HG02759 (cell line): ENCODE results near the gene BCL2A1.
"Not testable (repeated sequence)": the region's sequence is repeated elsewhere in the genome, so short reads cannot be mapped to it uniquely, and the experiment has no call there.

Experiments
- ATAC-seq: cut with Tn5 transposase; IDR thresholded peaks from one replicate; pipeline ENCODE4 v1.9.1; 2021; ENCODE audit warnings: mild to moderate bottlenecking, moderate library complexity; ENCODE audit not compliant: unreplicated experiment

BCL2A1 gene

GRCh38 chr15:79926116-79926515 is 44.9 kb downstream of the BCL2A1 start:
- ATAC-seq, result not testable (repeated sequence)

DNA sequence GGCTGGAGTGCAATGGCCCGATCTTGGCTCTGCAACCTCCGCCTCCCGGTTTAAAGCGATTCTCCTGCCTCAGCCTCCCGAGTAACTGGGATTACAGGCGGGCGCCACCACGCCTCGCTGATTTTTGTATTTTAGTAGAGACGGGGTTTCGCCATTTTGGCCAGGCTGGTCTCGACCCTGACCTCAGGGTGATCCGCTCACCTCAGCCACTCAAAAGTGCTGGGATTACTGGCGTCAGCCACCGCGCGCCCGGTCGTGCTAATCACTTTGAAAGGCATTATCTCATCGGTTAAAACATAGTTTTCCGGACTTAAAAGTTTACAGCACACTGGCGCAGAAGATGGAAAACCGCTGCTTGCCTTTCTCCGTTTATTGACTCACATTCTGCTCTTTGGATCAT is 46.6 kb downstream of the BCL2A1 start:
- ATAC-seq, result no peak

GRCh38 chr15:79923515-79924169 is 47.4 kb downstream of the BCL2A1 start:
- ATAC-seq, result peak; percentile 97

GRCh38 chr15:79923079-79923514 is 47.9 kb downstream of the BCL2A1 start:
- peak; percentile 46 for ATAC-seq

DNA sequence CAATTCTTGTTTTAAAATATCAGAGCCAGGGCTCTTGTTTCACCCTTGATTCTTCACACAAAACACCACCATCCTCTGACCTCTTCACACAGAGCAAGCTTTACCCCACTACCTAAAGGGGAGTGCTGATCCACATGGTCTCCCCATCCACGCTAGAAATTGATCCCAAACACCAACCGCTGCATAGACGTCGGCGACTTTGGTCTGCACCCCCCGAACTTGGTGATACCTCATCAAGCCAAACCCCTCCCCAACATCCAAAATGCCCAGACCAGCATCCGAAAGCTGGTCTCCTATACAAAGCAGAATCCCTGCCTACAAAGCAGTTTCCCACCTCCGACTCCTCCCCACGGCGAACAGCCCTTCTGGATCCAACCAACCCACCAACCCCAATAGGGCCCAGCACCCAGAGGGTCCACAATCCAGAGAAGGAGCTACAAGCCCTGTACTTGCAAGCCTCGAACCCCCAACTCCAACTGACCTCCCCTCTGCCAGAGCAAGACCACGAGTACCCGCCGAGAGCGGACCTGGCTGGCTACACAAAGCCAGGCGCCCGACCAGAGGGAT is 48.4 kb downstream of the BCL2A1 start:
- ATAC-seq, result no peak

GRCh38 chr15:79919749-79920511 is 51.1 kb downstream of the BCL2A1 start:
- no peak for ATAC-seq

DNA sequence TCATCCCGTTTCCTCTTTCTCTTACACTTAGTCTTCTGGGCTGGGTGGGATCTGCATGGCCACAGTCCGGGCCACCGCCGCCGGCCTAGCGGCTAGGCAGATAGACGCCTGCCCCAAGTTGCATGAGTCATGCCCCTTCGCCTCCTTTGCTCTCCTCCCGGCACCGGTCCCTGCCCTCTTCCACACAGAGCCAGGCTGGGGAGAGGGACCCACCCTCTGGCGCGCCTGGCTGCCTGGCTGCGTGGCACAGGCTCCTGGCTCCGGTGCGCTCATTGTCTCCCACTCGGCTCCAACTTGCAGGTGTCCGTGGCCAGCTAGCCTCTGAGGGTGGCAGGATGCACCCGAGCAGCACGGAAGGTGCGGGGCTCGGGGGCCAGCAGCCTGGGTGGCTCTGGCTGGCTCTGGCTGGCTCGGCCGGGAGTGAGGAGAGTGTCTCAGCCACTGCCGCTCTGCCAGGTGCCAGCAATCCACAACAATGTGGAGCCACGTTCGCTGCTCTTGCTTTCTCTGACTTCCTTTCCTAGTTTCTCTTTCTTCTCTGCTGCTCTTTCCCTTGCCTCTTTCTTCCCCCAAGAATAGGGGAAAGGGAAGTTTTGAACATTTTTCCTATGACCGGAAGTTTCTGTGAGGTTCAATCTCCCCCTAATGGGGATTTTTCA is 51.8 kb downstream of the BCL2A1 start:
- no peak for ATAC-seq

DNA sequence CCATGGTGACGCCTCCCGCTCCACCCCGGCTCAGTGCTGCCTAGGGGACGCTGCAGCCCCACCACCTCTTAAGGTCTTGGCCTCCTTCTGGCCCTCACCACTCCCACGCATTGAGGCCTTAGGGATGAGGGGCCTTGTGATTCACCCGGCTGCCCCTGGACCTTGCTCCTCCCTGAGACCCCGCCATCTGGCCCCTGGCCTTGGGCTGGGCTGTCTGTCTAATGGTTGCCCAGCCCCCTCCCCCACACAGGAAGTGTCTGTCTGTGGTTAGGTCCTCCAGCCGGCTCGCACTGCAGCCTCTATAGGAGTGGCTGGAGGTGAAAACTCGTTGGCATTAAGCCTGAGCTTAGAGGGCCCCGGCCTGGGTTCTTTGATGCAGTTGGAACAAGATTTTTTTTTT is 52.7 kb downstream of the BCL2A1 start:
- no peak for ATAC-seq

GRCh38 chr15:79916502-79917132 is 54.4 kb downstream of the BCL2A1 start:
- no peak for ATAC-seq

- ATAC-seq, result not testable (repeated sequence)
These were observed 55.1 kb downstream of the BCL2A1 start for GRCh38 chr15:79915776-79916501.

DNA sequence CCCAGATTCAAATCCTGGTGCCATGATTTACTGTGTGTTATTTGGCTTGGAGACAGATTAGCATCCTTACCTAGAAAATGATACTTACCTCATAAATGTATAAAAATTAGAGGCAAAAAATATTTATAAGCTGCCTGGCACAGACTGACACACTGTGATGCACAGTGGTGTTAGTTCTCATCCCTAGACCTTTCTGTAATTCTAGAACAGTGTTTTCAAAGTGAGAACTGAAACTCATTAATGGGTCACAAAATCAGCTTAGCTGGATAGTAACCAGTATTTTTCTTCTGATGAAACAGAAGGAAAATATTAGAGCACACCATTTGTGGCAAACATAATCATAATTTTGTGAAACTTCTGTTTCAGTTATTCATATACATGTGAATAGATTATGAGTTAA is 56.3 kb downstream of the BCL2A1 start:
- ATAC-seq, result no peak
